Activated CD8-positive, alpha-beta memory T cell treated with anti-CD3 and anti-CD28 coated beads, Interleukin-2, amount 50 U/mL, for 48 hours (primary cell): ENCODE data around the gene CAPRIN1.
"Not testable (repeated sequence)": the region's sequence is repeated elsewhere in the genome, so short reads cannot be mapped to it uniquely, and the experiment has no call there.

Experiments used
- DNase-seq: peaks from one replicate; pipeline ENCODE4 v3.0.0-alpha.2; 2020

CAPRIN1 gene

GRCh38 chr11:34052036-34052607 is 591 bp downstream of the CAPRIN1 start:
- peak; percentile 96 for DNase-seq

GRCh38 chr11:34052608-34053160 is 1.2 kb downstream of the CAPRIN1 start:
- DNase-seq, result peak; percentile 77

- DNase-seq, result peak; percentile 85
Measured at GRCh38 chr11:34053161-34053686, 1.7 kb downstream of the CAPRIN1 start.

- DNase-seq, result not testable (repeated sequence)
Measured at GRCh38 chr11:34054351-34054750, 2.8 kb downstream of the CAPRIN1 start.

GRCh38 chr11:34055218-34056000 is 3.9 kb downstream of the CAPRIN1 start:
- DNase-seq, result no peak

- DNase-seq, result no peak
Measured at GRCh38 chr11:34056672-34057071, 5.1 kb downstream of the CAPRIN1 start.

GRCh38 chr11:34063061-34063795 is 11.7 kb downstream of the CAPRIN1 start:
- DNase-seq, result no peak

GRCh38 chr11:34064291-34064690 is 12.8 kb downstream of the CAPRIN1 start:
- DNase-seq, result no peak

- no peak for DNase-seq
Measured at GRCh38 chr11:34065505-34066203, 14.1 kb downstream of the CAPRIN1 start.

- not testable (repeated sequence) for DNase-seq
Measured at GRCh38 chr11:34066766-34067165, 15.2 kb downstream of the CAPRIN1 start.

- DNase-seq, result no peak
Measured at GRCh38 chr11:34067383-34068065, 16.0 kb downstream of the CAPRIN1 start.

GRCh38 chr11:34068111-34068510 is 16.6 kb downstream of the CAPRIN1 start:
- no peak for DNase-seq

- DNase-seq, result not testable (repeated sequence)
Measured at GRCh38 chr11:34071306-34071705, 19.8 kb downstream of the CAPRIN1 start.

- DNase-seq, result no peak
Measured at GRCh38 chr11:34072041-34072440, 20.5 kb downstream of the CAPRIN1 start.

- DNase-seq, result no peak
Measured at GRCh38 chr11:34072832-34073231, 21.3 kb downstream of the CAPRIN1 start.

- no peak for DNase-seq
Measured at GRCh38 chr11:34074391-34074790, 22.9 kb downstream of the CAPRIN1 start.

GRCh38 chr11:34075178-34075820 is 23.8 kb downstream of the CAPRIN1 start:
- no peak for DNase-seq

GRCh38 chr11:34080609-34081008 is 29.1 kb downstream of the CAPRIN1 start:
- DNase-seq, result no peak

GRCh38 chr11:34084637-34085036 is 33.1 kb downstream of the CAPRIN1 start:
- DNase-seq, result no peak

GRCh38 chr11:34086554-34087283 is 35.2 kb downstream of the CAPRIN1 start:
- no peak for DNase-seq

GRCh38 chr11:34091825-34092224 is 40.3 kb downstream of the CAPRIN1 start:
- no peak for DNase-seq
